ENCODE data around the gene EPN2. TPM values are rescaled to one million over a fixed set of nuclear protein-coding genes. Genes with fewer than 3 reads are reported as not detected.

Gene EPN2
- total RNA-seq, 6 donors from 2014 or later: 26.3 to 64.5 (median 47.9) TPM

- Histone ChIP-seq H3K9me3 (no peaks in the 10 kb centered on the region), H3K36me3 (peaks cover 0 to 10% (median 5%) of the 10 kb centered on the region in 4 donors), H3K27ac (no peak overlapping the region), H3K4me3 (no peak overlapping the region), H3K27me3 (no peaks in the 10 kb centered on the region), H3K4me1 (peaks cover 30 to 35% (median 31%) of the 10 kb centered on the region in 4 donors)
- ATAC-seq (ENCODE audit: low FRiP score in 2 of 2) (no peak), DNase-seq (no peak)
- WGBS, 2 donors: 73 to 83% methylated on average over 2 of the region's 2 CpGs
- TF ChIP-seq CTCF (IDR thresholded peaks at IDR 0.05) (no peak), POLR2AphosphoS5 (IDR thresholded peaks at IDR 0.05) (no peak), POLR2A (IDR thresholded peaks at IDR 0.05) (no peak), EP300 (IDR thresholded peaks at IDR 0.05) (no peak)
These were observed 50.5 kb downstream of the EPN2 start for GRCh38 chr17:19287651-19288050.

- Histone ChIP-seq H3K27ac (no peak overlapping the region), H3K27me3 (no peaks in the 10 kb centered on the region)
- 58 to 83% methylated on average over 5 of the region's 5 CpGs for WGBS, 2 donors
These were observed 51.3 kb downstream of the EPN2 start for GRCh38 chr17:19288453-19288852.

DNA sequence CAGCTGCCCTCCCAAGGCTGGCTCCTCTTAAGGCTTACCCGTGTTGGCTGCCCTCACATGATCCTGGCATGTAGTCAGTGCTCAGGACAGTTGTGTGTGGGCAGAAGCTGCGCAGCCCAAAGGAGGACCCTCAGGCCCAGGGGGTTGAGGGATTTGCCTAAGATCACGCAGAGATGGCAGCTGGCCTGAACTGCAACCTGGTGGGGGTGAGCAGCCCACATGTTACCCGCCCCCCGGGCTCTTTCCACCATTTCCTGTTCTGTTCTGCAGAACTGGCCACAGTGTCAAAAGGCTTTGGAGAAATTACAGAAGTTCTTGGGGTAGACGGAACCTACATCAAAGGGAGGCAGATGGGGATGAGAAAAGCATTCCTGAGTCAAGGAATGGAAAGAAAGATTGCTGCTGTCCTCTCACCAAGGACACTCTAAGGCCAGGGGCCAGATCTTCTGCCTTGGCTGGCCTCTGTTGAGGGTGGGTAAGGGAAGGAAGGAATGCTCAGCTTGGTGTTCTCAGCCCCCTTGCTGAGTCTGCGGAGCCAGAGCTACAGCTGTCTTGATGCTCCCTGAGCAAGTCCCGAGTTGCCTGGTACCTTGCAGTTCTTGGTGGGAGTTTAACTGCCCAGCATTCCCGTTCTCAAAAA, 53.0 kb downstream of the EPN2 start:
- Histone ChIP-seq H3K4me1 (peaks cover 12 to 30% (median 23%) of the 10 kb centered on the region in 4 donors), H3K4me3 (no peak overlapping the region), H3K27ac (peak overlapping the region in 3 of 4 donors; percentile 0 to 28 (median 3)), H3K36me3 (peaks cover 0 to 3% (median 0%) of the 10 kb centered on the region in 4 donors), H3K27me3 (no peaks in the 10 kb centered on the region), H3K9me3 (no peaks in the 10 kb centered on the region)
- no peak for DNase-seq
- TF ChIP-seq EP300 (IDR thresholded peaks at IDR 0.05) (no peak), CTCF (IDR thresholded peaks at IDR 0.05) (no peak), POLR2AphosphoS5 (IDR thresholded peaks at IDR 0.05) (no peak), POLR2A (IDR thresholded peaks at IDR 0.05) (no peak)
- 52 to 60% methylated on average over 9 of the region's 9 CpGs for WGBS, 2 donors
- ATAC-seq (ENCODE audit: low FRiP score in 2 of 2): peak in 1 of 2 donors; percentile 34

More at GRCh38 chr17:19288453-19288852, 51.3 kb downstream of the EPN2 start:
- H3K9me3 ChIP-seq: no peaks in the 10 kb centered on the region
- DNase-seq (no peak), ATAC-seq (ENCODE audit: low FRiP score in 2 of 2) (peak in 1 of 2 donors; percentile 57)
- TF ChIP-seq CTCF (IDR thresholded peaks at IDR 0.05): no peak
- no peak for TF ChIP-seq EP300 (IDR thresholded peaks at IDR 0.05)
- TF ChIP-seq POLR2A (IDR thresholded peaks at IDR 0.05): no peak
- TF ChIP-seq POLR2AphosphoS5 (IDR thresholded peaks at IDR 0.05): no peak
- H3K4me1 ChIP-seq: peaks cover 28 to 34% (median 30%) of the 10 kb centered on the region in 4 donors
- no peak overlapping the region for H3K4me3 ChIP-seq
- peaks cover 0 to 4% (median 2%) of the 10 kb centered on the region in 4 donors for H3K36me3 ChIP-seq

DNA sequence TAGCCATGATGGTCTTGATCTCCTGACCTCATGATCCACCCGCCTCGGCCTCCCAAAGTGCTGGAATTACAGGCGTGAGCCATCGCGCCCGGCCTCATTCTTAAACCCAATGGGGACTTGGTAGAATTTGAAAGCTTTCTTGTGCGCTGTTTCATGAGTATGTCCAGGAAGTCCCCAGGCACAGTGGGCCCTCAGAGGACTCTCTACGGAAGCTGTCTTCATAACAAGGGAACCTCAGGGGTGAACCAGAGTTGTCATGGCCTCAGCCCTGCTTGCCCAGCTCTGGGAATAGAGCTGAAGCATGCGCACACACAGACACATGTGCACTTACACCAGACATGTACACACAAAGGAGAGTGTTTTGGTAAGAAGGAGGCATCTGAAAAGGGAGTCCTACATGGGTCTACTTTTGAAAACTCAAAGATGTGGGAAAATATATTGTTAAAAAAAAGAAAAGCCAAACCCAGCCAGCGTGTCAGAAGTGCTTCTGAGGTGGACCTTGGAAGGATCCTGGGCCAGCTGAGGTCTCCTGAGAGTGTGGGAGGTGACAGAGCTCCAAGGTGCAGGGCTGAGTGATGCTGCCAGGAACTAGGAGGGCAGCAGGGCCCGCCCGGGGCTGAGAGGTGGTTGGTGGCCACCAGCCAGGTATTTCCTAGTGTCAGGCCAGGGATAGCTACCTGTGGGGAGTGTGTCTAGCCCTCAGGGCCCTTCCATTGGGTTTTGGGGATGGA, 54.6 kb downstream of the EPN2 start:
- TF ChIP-seq CTCF (IDR thresholded peaks at IDR 0.05) (no peak), POLR2AphosphoS5 (IDR thresholded peaks at IDR 0.05) (no peak), POLR2A (IDR thresholded peaks at IDR 0.05) (no peak), EP300 (IDR thresholded peaks at IDR 0.05) (no peak)
- Histone ChIP-seq H3K27me3 (no peaks in the 10 kb centered on the region), H3K9me3 (no peaks in the 10 kb centered on the region), H3K4me3 (no peak overlapping the region), H3K36me3 (no peaks in the 10 kb centered on the region), H3K27ac (peak overlapping the region in 1 of 4 donors; percentile 6), H3K4me1 (peaks cover 12 to 30% (median 20%) of the 10 kb centered on the region in 4 donors)
- peak in 1 of 2 donors; percentile 35 for ATAC-seq (ENCODE audit: low FRiP score in 2 of 2)
- 83 to 90% methylated on average over 12 of the region's 12 CpGs for WGBS, 2 donors
- no peak for DNase-seq
